GM12878 (cell line): Measurements from ENCODE around the gene ST6GAL2. TPM values are rescaled to one million over a fixed set of nuclear protein-coding genes. Genes with fewer than 3 reads are reported as not detected.

Source experiments
- ATAC-seq: fragments of 200-7000 bp; cut with Tn5 transposase; 3 replicates; pipeline ENCODE4 v1.9.1; 2020; ENCODE audit warnings: mild to moderate bottlenecking, moderate library complexity
- BruUV-seq: library from RNA; stranded (reverse); fragments of 400-500 nt; replicated peaks from 2 replicates; lab custom pipeline; 2021; lab: Mats Ljungman, UMichigan
- CTCF ChIA-PET: fragments of 300-600 bp; sonication (Branson Sonifier 250); formaldehyde crosslinking; extraction: SDS; loops from one replicate; lab custom pipeline; 2021; ENCODE audit warnings: inconsistent platforms; lab: Yijun Ruan, JAX
- POLR2A ChIA-PET: fragments of 350-600 bp; formaldehyde crosslinking; extraction: SDS; loops from one replicate; lab custom pipeline; 2021; ENCODE audit warnings: inconsistent platforms; lab: Charles Lee
- RAD21 ChIA-PET: fragments of 300-600 bp; sonication (Branson Sonifier 250); formaldehyde crosslinking; loops from one replicate; lab custom pipeline; 2023; ENCODE audit warnings: antibody characterized with exemption; ENCODE audit not compliant: unreplicated experiment; lab: Charles Lee
- SMC1A ChIA-PET: fragments of 300-600 bp; sonication (Branson Sonifier 250); formaldehyde crosslinking; loops from one replicate; lab custom pipeline; 2023; ENCODE audit not compliant: unreplicated experiment, uncharacterized antibody; lab: Charles Lee
- DNase-seq: peaks from one replicate; pipeline ENCODE4 v3.0.0-alpha.2; 2011; ENCODE audit warnings: low read depth, low spot score
- FAIRE-seq: peaks from 3 replicates; lab custom pipeline; 2011; peaks lifted over from hg19 to GRCh38; lab: Jason Lieb, UNC
- H2AFZ ChIP-seq: 2 replicates; pipeline ENCODE4 v1.6.0; 2011; ENCODE audit warnings: low read depth, low read length, control low read depth; ENCODE audit not compliant: control insufficient read depth
- H3K27ac ChIP-seq: 2 replicates; pipeline ENCODE4 v1.5.1; 2011; ENCODE audit warnings: control low read depth; ENCODE audit not compliant: control insufficient read depth, insufficient read depth
- H3K27me3 ChIP-seq, 2 experiments: replicated peaks in 1 of 2; 2 replicates each; pipeline versions ENCODE4 v1.6.0 to v1.6.1; 2011; ENCODE audit warnings: low read length in 1 of 2; ENCODE audit not compliant: control insufficient read depth in 2 of 2, insufficient read depth in 2 of 2
- H3K36me3 ChIP-seq, 2 experiments: 2 replicates each; pipeline ENCODE4 v1.5.1; 2011; ENCODE audit warnings: low read length in 1 of 2; ENCODE audit not compliant: control insufficient read depth in 2 of 2, insufficient read depth in 2 of 2
- H3K4me1 ChIP-seq: 2 replicates; pipeline ENCODE4 v1.6.1; 2011; ENCODE audit warnings: mild to moderate bottlenecking, low read length, moderate library complexity, mixed read lengths; ENCODE audit not compliant: control insufficient read depth, insufficient read depth
- H3K4me2 ChIP-seq: 2 replicates; pipeline ENCODE4 v1.6.0; 2011; ENCODE audit warnings: control low read depth; ENCODE audit not compliant: control insufficient read depth, insufficient read depth
- H3K4me3 ChIP-seq: fragments of 200-600 bp; sonication (generic); 2 replicates; pipeline ENCODE4 v1.5.1; 2016
- H3K79me2 ChIP-seq: 2 replicates; pipeline ENCODE4 v1.6.0; 2011; ENCODE audit warnings: low read length; ENCODE audit not compliant: control insufficient read depth, insufficient read depth
- H3K9ac ChIP-seq: 2 replicates; pipeline ENCODE4 v1.8.0; 2011; ENCODE audit warnings: low read length, control low read depth, mixed read lengths; ENCODE audit not compliant: control insufficient read depth, insufficient read depth
- H3K9me3 ChIP-seq: replicated peaks from 3 replicates; pipeline ENCODE4 v1.5.1; 2011; ENCODE audit warnings: mild to moderate bottlenecking, low read length; ENCODE audit not compliant: control insufficient read depth, insufficient read depth
- H4K20me1 ChIP-seq: 2 replicates; pipeline ENCODE4 v1.6.0; 2011; ENCODE audit not compliant: control insufficient read depth, insufficient read depth
- MTA3 ChIP-seq: IDR thresholded peaks from 2 replicates; pipeline ENCODE4 v1.6.1; 2012; ENCODE audit warnings: low read length, inconsistent platforms, borderline replicate concordance
- NR2C1 ChIP-seq: fragments of 450-650 bp; IDR thresholded peaks from 2 replicates; pipeline ENCODE4 v1.6.1; 2017; ENCODE audit warnings: antibody characterized with exemption, mild to moderate bottlenecking, moderate library complexity
- SIX5 ChIP-seq: IDR thresholded peaks from 2 replicates; pipeline ENCODE4 v1.6.1; 2011; ENCODE audit warnings: mild to moderate bottlenecking, low read depth, low read length, moderate library complexity; ENCODE audit not compliant: severe bottlenecking
- SREBF2 ChIP-seq: IDR thresholded peaks from 2 replicates; pipeline ENCODE4 v1.6.1; 2012; ENCODE audit warnings: mild to moderate bottlenecking, low read length
- YBX1 ChIP-seq: fragments of 450-650 bp; IDR thresholded peaks from 2 replicates; pipeline ENCODE4 v1.6.1; 2016; ENCODE audit warnings: antibody characterized with exemption
- WGBS: methylation state at CpG from one replicate; pipeline ENCODE4 v1.1.6; 2016; ENCODE audit warnings: low lambda C conversion rate; ENCODE audit not compliant: insufficient replicate concordance, insufficient coverage; ENCODE audit errors: missing lambda C conversion rate; 5-methylcytosine and 5-hydroxymethylcytosine counted together
- in situ Hi-C: fragments of 300-500 bp; cut with MboI; formaldehyde crosslinking; loops from 9 replicates; pipeline ENCODE4 v1.14.3; 2018; ENCODE audit warnings: mixed read lengths
- intact Hi-C: fragments of 100-400 bp; cut with micrococcal nuclease; formaldehyde crosslinking; loops from one replicate; pipeline ENCODE4 v1.14.2; 2022; ENCODE audit not compliant: unreplicated experiment
- polyA plus RNA-seq, 11 experiments: library from polyadenylated mRNA; depleted of rRNA in 4 of 11; unstranded in 6 of 11; stranded (reverse) in 5 of 11; fragments of >200 nt; fragmentation: Nextera tagmentation in 4 of 11; fragmentation: Illumina TruSeq in 1 of 11; extraction: Ambion mirVana in 4 of 11; extraction: Trizol in 1 of 11; gene quantifications; 1 replicate in 1 of 11; 2 replicates in 10 of 11; pipeline versions ENCODE4 v1.2.1 to v1.2.3, GENCODE V29; 2011 to 2016; ENCODE audit warnings: inconsistent platforms in 2 of 11, missing spikeins in 2 of 11, low read depth in 1 of 11
- total RNA-seq, 4 experiments: library from RNA; depleted of rRNA in 3 of 4; stranded (reverse); fragments of >200 nt in 3 of 4; fragmentation: Illumina TruSeq in 1 of 4; extraction: Trizol in 1 of 4; gene quantifications; 2 replicates each; pipeline versions ENCODE4 v1.2.1 to v1.2.3, GENCODE V29; 2013 to 2021
- TF ChIP-seq, protein P1 (sequence below): IDR thresholded peaks from 2 replicates; pipeline ENCODE4 v1.6.1; 2012; ENCODE audit warnings: low read depth, low read length, improper control_type of control experiment
- TF ChIP-seq, protein P2 (sequence below): fragments of 450-650 bp; IDR thresholded peaks from 2 replicates; pipeline ENCODE4 v1.6.1; 2016; ENCODE audit warnings: mild to moderate bottlenecking, moderate library complexity, borderline replicate concordance
- TF ChIP-seq, protein P3 (sequence below): fragments of 450-650 bp; IDR thresholded peaks from 2 replicates; pipeline ENCODE4 v1.6.1; 2017; ENCODE audit warnings: mild to moderate bottlenecking, moderate library complexity

The ST6GAL2 gene
- total and polyA plus RNA-seq, 10 of the 15 experiments (the other 5 are each of a cell fraction or from before 2014, with no cell fraction given), result not detected

DNA sequence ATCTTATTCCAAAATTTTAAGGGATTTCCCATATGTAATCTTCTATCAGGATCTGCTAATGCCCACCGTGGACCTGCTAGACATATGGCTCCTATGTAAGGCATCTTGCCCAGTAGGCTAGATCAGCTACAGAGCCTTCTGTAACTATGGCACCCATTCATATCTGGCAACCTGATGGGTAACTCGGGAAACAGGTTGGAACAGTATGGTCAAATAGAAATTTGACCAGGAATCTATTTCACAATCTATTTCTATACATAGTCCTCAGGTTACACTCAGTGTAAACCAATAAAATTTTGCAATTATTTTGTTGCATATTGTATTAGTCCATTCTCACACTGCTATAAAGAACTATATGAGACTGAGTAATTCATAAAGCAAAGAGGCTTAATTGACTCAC, 93.3 kb downstream of the ST6GAL2 start:
- Histone ChIP-seq H3K27me3 (no peaks in the 10 kb centered on the region), H4K20me1 (no peaks in the 10 kb centered on the region), H2AFZ (no peak overlapping the region), H3K9ac (no peak overlapping the region), H3K27ac (no peak overlapping the region), H3K4me1 (no peaks in the 10 kb centered on the region), H3K36me3 (no peaks in the 10 kb centered on the region), H3K4me2 (no peak overlapping the region), H3K4me3 (no peak overlapping the region), H3K9me3 (no peaks in the 10 kb centered on the region; the same call in 2 of the 3 replicates), H3K79me2 (no peaks in the 10 kb centered on the region)
- ChIA-PET RAD21 (no interaction called here), POLR2A (no interaction called here), CTCF (no interaction called here), SMC1A (interaction anchor here (1.0 kb wide), 1 partner anchor 24 kb away, joined by 3 read pairs; no protein-coding TSS in a partner anchor)
- ATAC-seq (no peak), FAIRE-seq (no peak), DNase-seq (no peak)
- 3% methylated on average over 2 of the region's 2 CpGs for WGBS
- TF ChIP-seq SIX5 (no peak), NR2C1 (no peak), YBX1 (no peak), MTA3 (no peak), SREBF2 (no peak)
- TF ChIP-seq, protein P1, sequence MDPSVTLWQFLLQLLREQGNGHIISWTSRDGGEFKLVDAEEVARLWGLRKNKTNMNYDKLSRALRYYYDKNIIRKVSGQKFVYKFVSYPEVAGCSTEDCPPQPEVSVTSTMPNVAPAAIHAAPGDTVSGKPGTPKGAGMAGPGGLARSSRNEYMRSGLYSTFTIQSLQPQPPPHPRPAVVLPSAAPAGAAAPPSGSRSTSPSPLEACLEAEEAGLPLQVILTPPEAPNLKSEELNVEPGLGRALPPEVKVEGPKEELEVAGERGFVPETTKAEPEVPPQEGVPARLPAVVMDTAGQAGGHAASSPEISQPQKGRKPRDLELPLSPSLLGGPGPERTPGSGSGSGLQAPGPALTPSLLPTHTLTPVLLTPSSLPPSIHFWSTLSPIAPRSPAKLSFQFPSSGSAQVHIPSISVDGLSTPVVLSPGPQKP, result no peak
- TF ChIP-seq, protein P2, sequence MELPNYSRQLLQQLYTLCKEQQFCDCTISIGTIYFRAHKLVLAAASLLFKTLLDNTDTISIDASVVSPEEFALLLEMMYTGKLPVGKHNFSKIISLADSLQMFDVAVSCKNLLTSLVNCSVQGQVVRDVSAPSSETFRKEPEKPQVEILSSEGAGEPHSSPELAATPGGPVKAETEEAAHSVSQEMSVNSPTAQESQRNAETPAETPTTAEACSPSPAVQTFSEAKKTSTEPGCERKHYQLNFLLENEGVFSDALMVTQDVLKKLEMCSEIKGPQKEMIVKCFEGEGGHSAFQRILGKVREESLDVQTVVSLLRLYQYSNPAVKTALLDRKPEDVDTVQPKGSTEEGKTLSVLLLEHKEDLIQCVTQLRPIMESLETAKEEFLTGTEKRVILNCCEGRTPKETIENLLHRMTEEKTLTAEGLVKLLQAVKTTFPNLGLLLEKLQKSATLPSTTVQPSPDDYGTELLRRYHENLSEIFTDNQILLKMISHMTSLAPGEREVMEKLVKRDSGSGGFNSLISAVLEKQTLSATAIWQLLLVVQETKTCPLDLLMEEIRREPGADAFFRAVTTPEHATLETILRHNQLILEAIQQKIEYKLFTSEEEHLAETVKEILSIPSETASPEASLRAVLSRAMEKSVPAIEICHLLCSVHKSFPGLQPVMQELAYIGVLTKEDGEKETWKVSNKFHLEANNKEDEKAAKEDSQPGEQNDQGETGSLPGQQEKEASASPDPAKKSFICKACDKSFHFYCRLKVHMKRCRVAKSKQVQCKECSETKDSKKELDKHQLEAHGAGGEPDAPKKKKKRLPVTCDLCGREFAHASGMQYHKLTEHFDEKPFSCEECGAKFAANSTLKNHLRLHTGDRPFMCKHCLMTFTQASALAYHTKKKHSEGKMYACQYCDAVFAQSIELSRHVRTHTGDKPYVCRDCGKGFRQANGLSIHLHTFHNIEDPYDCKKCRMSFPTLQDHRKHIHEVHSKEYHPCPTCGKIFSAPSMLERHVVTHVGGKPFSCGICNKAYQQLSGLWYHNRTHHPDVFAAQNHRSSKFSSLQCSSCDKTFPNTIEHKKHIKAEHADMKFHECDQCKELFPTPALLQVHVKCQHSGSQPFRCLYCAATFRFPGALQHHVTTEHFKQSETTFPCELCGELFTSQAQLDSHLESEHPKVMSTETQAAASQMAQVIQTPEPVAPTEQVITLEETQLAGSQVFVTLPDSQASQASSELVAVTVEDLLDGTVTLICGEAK, result no peak
- TF ChIP-seq, protein P3, sequence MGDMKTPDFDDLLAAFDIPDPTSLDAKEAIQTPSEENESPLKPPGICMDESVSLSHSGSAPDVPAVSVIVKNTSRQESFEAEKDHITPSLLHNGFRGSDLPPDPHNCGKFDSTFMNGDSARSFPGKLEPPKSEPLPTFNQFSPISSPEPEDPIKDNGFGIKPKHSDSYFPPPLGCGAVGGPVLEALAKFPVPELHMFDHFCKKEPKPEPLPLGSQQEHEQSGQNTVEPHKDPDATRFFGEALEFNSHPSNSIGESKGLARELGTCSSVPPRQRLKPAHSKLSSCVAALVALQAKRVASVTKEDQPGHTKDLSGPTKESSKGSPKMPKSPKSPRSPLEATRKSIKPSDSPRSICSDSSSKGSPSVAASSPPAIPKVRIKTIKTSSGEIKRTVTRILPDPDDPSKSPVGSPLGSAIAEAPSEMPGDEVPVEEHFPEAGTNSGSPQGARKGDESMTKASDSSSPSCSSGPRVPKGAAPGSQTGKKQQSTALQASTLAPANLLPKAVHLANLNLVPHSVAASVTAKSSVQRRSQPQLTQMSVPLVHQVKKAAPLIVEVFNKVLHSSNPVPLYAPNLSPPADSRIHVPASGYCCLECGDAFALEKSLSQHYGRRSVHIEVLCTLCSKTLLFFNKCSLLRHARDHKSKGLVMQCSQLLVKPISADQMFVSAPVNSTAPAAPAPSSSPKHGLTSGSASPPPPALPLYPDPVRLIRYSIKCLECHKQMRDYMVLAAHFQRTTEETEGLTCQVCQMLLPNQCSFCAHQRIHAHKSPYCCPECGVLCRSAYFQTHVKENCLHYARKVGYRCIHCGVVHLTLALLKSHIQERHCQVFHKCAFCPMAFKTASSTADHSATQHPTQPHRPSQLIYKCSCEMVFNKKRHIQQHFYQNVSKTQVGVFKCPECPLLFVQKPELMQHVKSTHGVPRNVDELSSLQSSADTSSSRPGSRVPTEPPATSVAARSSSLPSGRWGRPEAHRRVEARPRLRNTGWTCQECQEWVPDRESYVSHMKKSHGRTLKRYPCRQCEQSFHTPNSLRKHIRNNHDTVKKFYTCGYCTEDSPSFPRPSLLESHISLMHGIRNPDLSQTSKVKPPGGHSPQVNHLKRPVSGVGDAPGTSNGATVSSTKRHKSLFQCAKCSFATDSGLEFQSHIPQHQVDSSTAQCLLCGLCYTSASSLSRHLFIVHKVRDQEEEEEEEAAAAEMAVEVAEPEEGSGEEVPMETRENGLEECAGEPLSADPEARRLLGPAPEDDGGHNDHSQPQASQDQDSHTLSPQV, result no peak
- intact Hi-C loops (no loop called here), in situ Hi-C loops (no loop called here)
- BruUV-seq, result no TSS peak
